ENCODE results near the gene KCTD12.

Gene KCTD12

DNA sequence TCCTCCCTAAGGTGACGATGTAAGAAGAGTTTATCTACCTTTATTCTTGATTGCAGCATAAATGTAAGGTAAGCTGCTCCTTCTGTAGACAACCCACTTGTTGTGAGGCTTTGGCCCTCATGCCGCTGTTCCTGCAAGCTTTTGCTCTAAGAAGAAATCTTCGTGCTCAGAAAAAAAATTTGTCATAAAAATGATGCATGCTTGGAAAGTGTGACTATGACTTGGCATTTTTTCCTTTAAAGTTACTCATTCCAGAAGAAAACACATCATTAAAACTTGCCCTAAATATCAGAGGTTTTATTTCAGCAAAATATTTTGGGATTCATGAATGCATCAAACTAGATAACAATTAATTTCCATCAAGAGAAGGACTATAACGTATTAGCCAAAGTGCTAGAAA lies 39.8 kb downstream of the KCTD12 start:
- Histone ChIP-seq H3K9ac (no peak overlapping the region), H3K27ac (no peak overlapping the region), H3K9me3 (no peaks in the 10 kb centered on the region), H4K20me1 (no peaks in the 10 kb centered on the region), H3K4me3 (no peak overlapping the region), H3K4me1 (no peaks in the 10 kb centered on the region), H3K27me3 (no peaks in the 10 kb centered on the region), H3K4me2 (no peak overlapping the region), H3K36me3 (no peaks in the 10 kb centered on the region)
- TF ChIP-seq Cebpa-rat (IDR thresholded peaks at IDR 0.05) = no peak

DNA sequence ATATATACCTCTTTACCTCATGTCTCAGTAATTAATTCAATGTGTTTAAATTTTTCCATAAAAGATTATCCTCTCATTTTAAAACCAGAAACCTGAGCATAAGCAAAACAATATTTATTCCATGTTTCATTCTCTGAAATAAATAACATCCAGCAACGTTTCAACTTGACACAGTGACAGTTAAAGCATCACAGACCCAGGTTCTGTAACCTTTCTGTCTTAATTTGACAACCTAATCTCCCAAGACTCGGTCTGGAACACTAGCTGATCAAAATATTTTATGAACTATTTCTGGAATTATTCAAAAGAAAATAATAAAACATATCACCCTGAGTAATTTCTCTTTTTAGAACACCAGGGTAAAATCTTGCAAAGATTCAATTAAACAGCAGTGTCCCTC lies 40.3 kb downstream of the KCTD12 start:
- H3K4me1 ChIP-seq = no peaks in the 10 kb centered on the region
- no peaks in the 10 kb centered on the region for H3K9me3 ChIP-seq
- H3K4me2 ChIP-seq = no peak overlapping the region
- no peaks in the 10 kb centered on the region for H4K20me1 ChIP-seq
- TF ChIP-seq Cebpa-rat (IDR thresholded peaks at IDR 0.05) = no peak
- H3K27me3 ChIP-seq = no peaks in the 10 kb centered on the region
- H3K36me3 ChIP-seq = no peaks in the 10 kb centered on the region
- H3K27ac ChIP-seq = no peak overlapping the region
- H3K4me3 ChIP-seq = no peak overlapping the region
- H3K9ac ChIP-seq = no peak overlapping the region

DNA sequence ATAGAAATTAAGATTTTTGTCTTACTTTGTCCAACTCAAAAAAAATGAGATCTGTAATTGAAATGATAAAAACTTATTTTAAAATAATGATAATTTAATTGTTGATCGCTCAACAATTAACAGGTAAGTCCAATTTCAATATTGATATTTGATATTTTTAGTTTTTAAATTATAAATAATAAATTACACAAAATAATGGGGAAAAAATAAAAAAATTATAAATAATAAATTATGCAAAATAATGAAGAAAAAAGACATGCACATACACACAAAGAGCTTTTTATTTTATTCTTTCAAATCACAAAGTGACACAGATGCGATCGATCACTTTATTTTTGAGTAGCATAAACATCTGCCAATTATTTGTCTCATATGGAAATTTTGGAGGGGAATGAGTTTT lies 40.8 kb downstream of the KCTD12 start:
- no peaks in the 10 kb centered on the region for H3K27me3 ChIP-seq
- no peak overlapping the region for H3K27ac ChIP-seq
- no peaks in the 10 kb centered on the region for H4K20me1 ChIP-seq
- TF ChIP-seq Cebpa-rat (IDR thresholded peaks at IDR 0.05) = no peak
- H3K4me2 ChIP-seq = no peak overlapping the region
- H3K4me1 ChIP-seq = no peaks in the 10 kb centered on the region
- no peaks in the 10 kb centered on the region for H3K9me3 ChIP-seq
- no peak overlapping the region for H3K4me3 ChIP-seq
- H3K36me3 ChIP-seq = no peaks in the 10 kb centered on the region
- H3K9ac ChIP-seq = no peak overlapping the region

DNA sequence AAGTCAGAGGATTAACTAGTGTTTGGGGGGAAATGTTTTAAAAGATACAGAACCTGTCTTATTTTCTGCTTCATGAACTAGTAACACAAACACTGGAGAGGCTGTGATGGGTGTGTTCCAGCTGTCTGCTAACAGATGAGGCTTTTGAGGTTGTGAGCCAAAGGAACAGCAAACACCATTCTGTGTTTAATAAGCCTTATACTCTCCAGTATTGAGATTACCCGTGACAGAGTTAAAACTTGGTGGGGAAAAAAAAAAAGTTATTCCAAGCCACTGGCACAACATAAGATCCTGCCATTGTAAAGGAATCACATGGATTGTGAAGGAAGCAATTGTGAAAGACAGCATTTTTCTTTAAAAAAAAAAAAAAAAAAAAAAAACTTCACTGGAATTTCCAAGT lies 48.4 kb downstream of the KCTD12 start:
- Histone ChIP-seq H3K36me3 (no peaks in the 10 kb centered on the region), H3K4me3 (no peak overlapping the region), H3K9ac (no peak overlapping the region), H3K4me1 (no peaks in the 10 kb centered on the region), H3K27me3 (no peaks in the 10 kb centered on the region), H3K4me2 (no peak overlapping the region), H4K20me1 (no peaks in the 10 kb centered on the region), H3K27ac (no peak overlapping the region), H3K9me3 (no peaks in the 10 kb centered on the region)
- no peak for TF ChIP-seq Cebpa-rat (IDR thresholded peaks at IDR 0.05)

DNA sequence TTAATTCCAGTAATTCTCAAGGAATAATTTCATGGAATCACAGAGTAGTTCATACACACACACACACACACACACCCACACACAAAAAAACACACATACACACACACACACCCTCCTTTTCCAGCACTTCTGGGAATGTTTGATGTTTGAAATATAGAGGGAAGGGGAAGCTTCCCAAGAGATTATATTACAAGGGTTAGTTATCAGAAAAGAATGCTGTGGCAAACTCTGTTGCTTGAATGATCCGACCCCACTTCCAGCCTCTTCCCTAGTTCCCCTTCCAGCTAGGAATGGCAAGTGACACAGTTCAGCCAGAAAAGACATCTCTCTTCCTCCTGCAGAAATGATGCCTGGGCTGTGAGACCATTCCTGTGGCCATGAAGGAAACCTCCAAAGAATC lies 49.9 kb downstream of the KCTD12 start:
- H3K36me3 ChIP-seq = no peaks in the 10 kb centered on the region
- no peak overlapping the region for H3K4me2 ChIP-seq
- no peaks in the 10 kb centered on the region for H4K20me1 ChIP-seq
- no peak overlapping the region for H3K27ac ChIP-seq
- H3K9me3 ChIP-seq = no peaks in the 10 kb centered on the region
- H3K4me3 ChIP-seq = no peak overlapping the region
- no peak overlapping the region for H3K9ac ChIP-seq
- no peak for TF ChIP-seq Cebpa-rat (IDR thresholded peaks at IDR 0.05)
- no peaks in the 10 kb centered on the region for H3K27me3 ChIP-seq
- no peaks in the 10 kb centered on the region for H3K4me1 ChIP-seq

DNA sequence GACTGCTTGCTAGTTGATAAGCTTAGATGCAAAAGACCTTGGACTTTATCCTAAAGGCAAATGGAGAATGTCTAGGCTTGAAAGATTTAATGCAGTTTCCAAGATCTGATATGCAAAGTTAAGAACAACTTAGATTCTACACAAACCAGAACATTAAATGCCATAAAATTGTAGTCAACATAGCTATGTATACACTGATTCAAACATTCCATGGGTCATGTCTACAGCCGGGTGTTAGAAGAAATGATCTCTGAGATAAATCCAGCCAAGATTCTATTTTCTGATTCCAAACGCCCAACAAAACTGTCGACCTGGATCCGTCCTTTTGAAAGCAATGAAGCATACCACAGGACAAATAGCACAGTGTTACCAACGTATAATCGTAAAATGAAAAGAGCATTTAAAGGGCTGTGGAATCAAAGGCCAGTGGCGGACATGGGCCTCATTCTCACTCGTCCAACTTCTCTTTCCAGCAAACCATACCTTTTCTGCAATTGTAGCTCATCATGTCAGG lies 52.7 kb downstream of the KCTD12 start:
- TF ChIP-seq Cebpa-rat (IDR thresholded peaks at IDR 0.05) = no peak
- no peaks in the 10 kb centered on the region for H3K36me3 ChIP-seq
- H3K4me3 ChIP-seq = no peak overlapping the region
- no peaks in the 10 kb centered on the region for H3K9me3 ChIP-seq
- H3K27ac ChIP-seq = no peak overlapping the region
- H3K4me1 ChIP-seq = no peaks in the 10 kb centered on the region
- H3K9ac ChIP-seq = no peak overlapping the region
- H3K4me2 ChIP-seq = no peak overlapping the region
- no peaks in the 10 kb centered on the region for H3K27me3 ChIP-seq
- no peaks in the 10 kb centered on the region for H4K20me1 ChIP-seq

DNA sequence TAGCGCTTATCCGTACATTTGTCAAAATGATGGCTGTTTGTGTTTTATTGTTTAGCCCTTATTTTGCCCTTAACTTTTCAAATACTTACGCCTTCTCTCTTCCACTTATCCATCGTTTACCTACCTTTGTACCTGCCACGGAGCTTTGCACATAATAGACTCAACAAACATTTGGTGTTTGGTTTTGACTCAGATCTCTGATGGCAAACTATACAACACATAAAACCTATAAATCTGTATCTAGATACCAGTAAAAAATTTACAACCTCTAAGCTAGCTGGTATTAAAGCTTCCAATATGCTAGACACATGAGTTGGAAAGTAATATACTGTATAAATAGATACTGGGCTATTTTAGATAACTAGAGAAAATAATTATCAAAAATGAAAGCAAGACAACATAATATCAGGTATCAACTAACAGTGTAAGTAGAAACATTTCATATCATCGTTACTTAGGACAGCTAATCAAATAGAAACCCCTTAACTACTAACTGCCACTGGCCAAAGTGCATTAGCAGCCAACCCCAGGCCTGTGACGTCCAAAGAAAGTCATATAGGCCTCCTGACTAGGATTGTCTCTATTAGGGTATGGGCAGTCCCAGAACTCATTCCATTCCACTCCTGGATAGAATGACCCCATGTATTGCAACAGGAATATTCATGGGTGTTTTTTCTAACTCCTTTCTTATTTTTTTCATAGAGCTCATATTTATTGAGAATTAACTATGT lies 53.8 kb downstream of the KCTD12 start:
- Histone ChIP-seq H3K4me3 (no peak overlapping the region), H3K9ac (no peak overlapping the region), H3K27ac (no peak overlapping the region), H3K36me3 (no peaks in the 10 kb centered on the region), H3K4me1 (no peaks in the 10 kb centered on the region), H4K20me1 (no peaks in the 10 kb centered on the region), H3K9me3 (no peaks in the 10 kb centered on the region), H3K27me3 (no peaks in the 10 kb centered on the region), H3K4me2 (no peak overlapping the region)
- TF ChIP-seq Cebpa-rat (IDR thresholded peaks at IDR 0.05) = no peak

DNA sequence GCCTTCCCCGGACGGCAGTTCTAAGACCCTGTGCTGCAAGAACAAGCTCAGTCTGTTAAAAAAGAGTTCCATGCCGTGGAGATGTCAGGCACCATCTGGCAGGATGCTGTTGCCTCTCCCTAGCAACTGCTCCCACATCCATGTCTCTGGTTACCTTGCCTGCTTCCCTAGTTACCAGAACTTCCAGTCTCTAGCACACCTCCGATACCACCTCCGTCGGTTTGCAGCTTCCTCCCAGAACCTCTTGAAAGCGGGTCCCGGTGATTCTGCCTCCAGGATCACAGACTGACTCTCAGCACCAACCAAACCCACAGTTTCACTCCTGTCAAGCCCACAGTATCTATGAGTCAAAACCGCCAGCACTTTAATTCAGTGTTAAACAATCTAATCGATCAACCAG lies 55.4 kb downstream of the KCTD12 start:
- H3K9ac ChIP-seq = no peak overlapping the region
- no peak overlapping the region for H3K27ac ChIP-seq
- H3K36me3 ChIP-seq = no peaks in the 10 kb centered on the region
- no peak overlapping the region for H3K4me3 ChIP-seq
- H3K4me2 ChIP-seq = no peak overlapping the region
- no peaks in the 10 kb centered on the region for H4K20me1 ChIP-seq
- no peaks in the 10 kb centered on the region for H3K9me3 ChIP-seq
- H3K27me3 ChIP-seq = no peaks in the 10 kb centered on the region
- no peak for TF ChIP-seq Cebpa-rat (IDR thresholded peaks at IDR 0.05)
- no peaks in the 10 kb centered on the region for H3K4me1 ChIP-seq

Measured in BLaER1 (cell line).